Osteoblast (primary cell): Measurements from ENCODE around the gene FAM120B. TPM values are rescaled to one million over a fixed set of nuclear protein-coding genes. Genes with fewer than 3 reads are reported as not detected.
A peak's percentile ranks its signal among the peaks of the same experiment; 100 is the strongest.

Source experiments
- DNase-seq: peaks from one replicate; pipeline ENCODE4 v3.0.0; 2011; ENCODE audit warnings: low spot score, mixed read lengths; ENCODE audit not compliant: insufficient read length; ENCODE audit errors: missing footprints
- H2AFZ ChIP-seq: 2 replicates; pipeline ENCODE4 v1.6.0; 2011; ENCODE audit warnings: mild to moderate bottlenecking, low read length
- H3K27ac ChIP-seq: 2 replicates; pipeline ENCODE4 v1.5.1; 2011; ENCODE audit warnings: mild to moderate bottlenecking, low read depth, low read length, moderate library complexity
- H3K27me3 ChIP-seq: 2 replicates; pipeline ENCODE4 v1.6.0; 2012; ENCODE audit warnings: mild to moderate bottlenecking, control low read depth, inconsistent platforms, low read length, moderate library complexity; ENCODE audit not compliant: insufficient read depth
- H3K36me3 ChIP-seq: 2 replicates; pipeline ENCODE4 v1.5.1; 2011; ENCODE audit warnings: mild to moderate bottlenecking, low read length, control low read depth, moderate library complexity; ENCODE audit not compliant: insufficient read depth
- H3K4me1 ChIP-seq: 2 replicates; pipeline ENCODE4 v1.5.1; 2011; ENCODE audit warnings: mild to moderate bottlenecking, low read length, control low read depth, moderate library complexity; ENCODE audit not compliant: insufficient read depth
- H3K4me2 ChIP-seq: 2 replicates; pipeline ENCODE4 v1.6.0; 2011; ENCODE audit warnings: mild to moderate bottlenecking, low read length; ENCODE audit not compliant: insufficient read depth
- H3K4me3 ChIP-seq: fragments of 200-600 bp; sonication (generic); 3 replicates; pipeline ENCODE4 v1.5.1; 2012; ENCODE audit warnings: mild to moderate bottlenecking, low read length, inconsistent platforms; ENCODE audit not compliant: insufficient read depth
- H3K79me2 ChIP-seq: 2 replicates; pipeline ENCODE4 v1.6.0; 2012; ENCODE audit warnings: mild to moderate bottlenecking, low read length, control low read depth, inconsistent platforms; ENCODE audit not compliant: insufficient read depth
- H3K9me3 ChIP-seq: 2 replicates; pipeline ENCODE4 v1.5.1; 2011; ENCODE audit warnings: low read depth, low read length, control low read depth
- H4K20me1 ChIP-seq: 2 replicates; pipeline ENCODE4 v1.6.0; 2012; ENCODE audit warnings: mild to moderate bottlenecking, low read length, control low read depth; ENCODE audit not compliant: insufficient read depth
- CTCF ChIP-seq: IDR thresholded peaks from 2 replicates; pipeline ENCODE4 v1.5.1; 2011; ENCODE audit warnings: mild to moderate bottlenecking, low read depth, low read length, moderate library complexity; ENCODE audit errors: extremely low read depth
- total RNA-seq: library from RNA; depleted of rRNA; stranded (reverse); fragments of >200 nt; gene quantifications from 2 replicates; pipeline ENCODE4 v1.2.3, GENCODE V29; 2012

The FAM120B gene
- total RNA-seq, 1 donor, result 13.4 TPM

GRCh38 chr6:170344631-170345576 is 38.3 kb downstream of the FAM120B start:
- DNase-seq, result peak; percentile 69
- Histone ChIP-seq H4K20me1 (peaks cover 19% of the 10 kb centered on the region), H3K27ac (no peak overlapping the region), H2AFZ (no peak overlapping the region), H3K9me3 (no peaks in the 10 kb centered on the region), H3K4me2 (peak overlapping the region; percentile 20), H3K27me3 (no peaks in the 10 kb centered on the region), H3K4me3 (no peak overlapping the region), H3K36me3 (peaks cover 18% of the 10 kb centered on the region), H3K4me1 (peaks cover 10% of the 10 kb centered on the region), H3K79me2 (peaks cover 20% of the 10 kb centered on the region)
- no peak for TF ChIP-seq CTCF

GRCh38 chr6:170345662-170346061 is 39.1 kb downstream of the FAM120B start:
- H3K79me2 ChIP-seq, result peaks cover 14% of the 10 kb centered on the region
- H3K4me2 ChIP-seq, result no peak overlapping the region
- no peak for DNase-seq
- H3K36me3 ChIP-seq, result peaks cover 26% of the 10 kb centered on the region
- no peaks in the 10 kb centered on the region for H3K27me3 ChIP-seq
- no peak for TF ChIP-seq CTCF
- no peak overlapping the region for H3K4me3 ChIP-seq
- H4K20me1 ChIP-seq, result peaks cover 19% of the 10 kb centered on the region
- H3K9me3 ChIP-seq, result no peaks in the 10 kb centered on the region
- no peak overlapping the region for H2AFZ ChIP-seq
- H3K4me1 ChIP-seq, result peaks cover 10% of the 10 kb centered on the region
- H3K27ac ChIP-seq, result no peak overlapping the region

GRCh38 chr6:170346649-170347048 is 40.1 kb downstream of the FAM120B start:
- no peak overlapping the region for H2AFZ ChIP-seq
- H3K79me2 ChIP-seq, result peaks cover 14% of the 10 kb centered on the region
- no peak overlapping the region for H3K4me3 ChIP-seq
- H3K27me3 ChIP-seq, result no peaks in the 10 kb centered on the region
- no peak for TF ChIP-seq CTCF
- peaks cover 34% of the 10 kb centered on the region for H3K36me3 ChIP-seq
- H3K4me1 ChIP-seq, result peaks cover 10% of the 10 kb centered on the region
- peaks cover 19% of the 10 kb centered on the region for H4K20me1 ChIP-seq
- no peak for DNase-seq
- no peaks in the 10 kb centered on the region for H3K9me3 ChIP-seq
- no peak overlapping the region for H3K27ac ChIP-seq
- H3K4me2 ChIP-seq, result no peak overlapping the region

- Histone ChIP-seq H3K9me3 (no peaks in the 10 kb centered on the region), H3K27ac (no peak overlapping the region), H3K4me3 (no peak overlapping the region), H3K27me3 (no peaks in the 10 kb centered on the region), H3K79me2 (peaks cover 14% of the 10 kb centered on the region), H3K4me2 (no peak overlapping the region), H2AFZ (no peak overlapping the region), H3K4me1 (peaks cover 10% of the 10 kb centered on the region), H3K36me3 (peaks cover 33% of the 10 kb centered on the region), H4K20me1 (peaks cover 18% of the 10 kb centered on the region)
- DNase-seq, result no peak
- TF ChIP-seq CTCF, result no peak
Measured at GRCh38 chr6:170347091-170347490, 40.5 kb downstream of the FAM120B start.
